Osteocyte (in vitro differentiated cells): ENCODE data around the gene CRYGS. TPM values are rescaled to one million over a fixed set of nuclear protein-coding genes. Genes with fewer than 3 reads are reported as not detected.

Experiments
- DNase-seq: peaks from one replicate; pipeline ENCODE4 v3.0.0; 2021; ENCODE audit warnings: mixed read lengths; ENCODE audit not compliant: unreplicated experiment; ENCODE audit errors: extremely low spot score
- H3K27ac Mint-ChIP-seq: one replicate; pipeline ENCODE4 v1.8.0; 2021; ENCODE audit warnings: mild to moderate bottlenecking, mixed read lengths; ENCODE audit not compliant: unreplicated experiment
- H3K27me3 Mint-ChIP-seq: one replicate; pipeline ENCODE4 v1.8.0; 2021; ENCODE audit warnings: mixed read lengths; ENCODE audit not compliant: unreplicated experiment
- H3K36me3 Mint-ChIP-seq: one replicate; pipeline ENCODE4 v1.8.0; 2021; ENCODE audit warnings: mixed read lengths; ENCODE audit not compliant: unreplicated experiment
- H3K4me1 Mint-ChIP-seq: one replicate; pipeline ENCODE4 v1.8.0; 2021; ENCODE audit warnings: mixed read lengths; ENCODE audit not compliant: unreplicated experiment
- H3K4me3 Mint-ChIP-seq: one replicate; pipeline ENCODE4 v1.8.0; 2021; ENCODE audit warnings: mild to moderate bottlenecking, moderate library complexity, mixed read lengths; ENCODE audit not compliant: unreplicated experiment
- H3K9me3 Mint-ChIP-seq: one replicate; pipeline ENCODE4 v1.8.0; 2021; ENCODE audit warnings: mixed read lengths; ENCODE audit not compliant: unreplicated experiment
- CTCF ChIP-seq: fragments of 200-600 bp; sonication (generic); IDR thresholded peaks from 2 replicates; pipeline ENCODE4 v1.5.0; 2021; ENCODE audit warnings: antibody characterized with exemption, mild to moderate bottlenecking, moderate library complexity
- total RNA-seq: library from RNA; stranded (reverse); gene quantifications from 2 replicates; pipeline ENCODE4 v1.2.1, GENCODE V29; 2021

The CRYGS gene
- total RNA-seq, 1 donor from 2014 or later: 3.9 TPM

- no peak for DNase-seq
- TF ChIP-seq CTCF: no peak
- Mint-ChIP-seq H3K9me3 (no peaks in the 10 kb centered on the region), H3K27ac (no peak overlapping the region), H3K36me3 (peaks cover 59% of the 10 kb centered on the region), H3K27me3 (no peaks in the 10 kb centered on the region), H3K4me1 (no peaks in the 10 kb centered on the region), H3K4me3 (no peak overlapping the region)
Measured at GRCh38 chr3:186580785-186581184, 36.6 kb upstream of the CRYGS start.

- Mint-ChIP-seq H3K4me1 (no peaks in the 10 kb centered on the region), H3K4me3 (no peak overlapping the region), H3K9me3 (no peaks in the 10 kb centered on the region), H3K27me3 (no peaks in the 10 kb centered on the region), H3K27ac (no peak overlapping the region), H3K36me3 (peaks cover 54% of the 10 kb centered on the region)
- DNase-seq: no peak
- no peak for TF ChIP-seq CTCF
Measured at GRCh38 chr3:186577521-186577920, 33.3 kb upstream of the CRYGS start.

- peaks cover 31% of the 10 kb centered on the region for H3K4me1 Mint-ChIP-seq
- DNase-seq: no peak
- H3K27ac Mint-ChIP-seq: peak overlapping the region; percentile 89
- H3K36me3 Mint-ChIP-seq: peaks cover 27% of the 10 kb centered on the region
- H3K27me3 Mint-ChIP-seq: no peaks in the 10 kb centered on the region
- H3K4me3 Mint-ChIP-seq: peak overlapping the region; percentile 90
- no peak for TF ChIP-seq CTCF
- H3K9me3 Mint-ChIP-seq: no peaks in the 10 kb centered on the region
Measured at GRCh38 chr3:186571644-186572013, 27.4 kb upstream of the CRYGS start.

- no peak for DNase-seq
- Mint-ChIP-seq H3K4me3 (peak overlapping the region; percentile 90), H3K27me3 (no peaks in the 10 kb centered on the region), H3K9me3 (no peaks in the 10 kb centered on the region), H3K36me3 (peaks cover 23% of the 10 kb centered on the region), H3K4me1 (peaks cover 35% of the 10 kb centered on the region), H3K27ac (peak overlapping the region; percentile 89)
- no peak for TF ChIP-seq CTCF
Measured at GRCh38 chr3:186570941-186571643, 26.9 kb upstream of the CRYGS start.

GRCh38 chr3:186570096-186570940 is 26.1 kb upstream of the CRYGS start, which contains the start of gene DNAJB11:
Gene DNAJB11 (plus strand): TSS chr3:186570720. CDS start chr3:186570898, 178 bp downstream.
- peak; percentile 99 for DNase-seq
- Mint-ChIP-seq H3K9me3 (no peaks in the 10 kb centered on the region), H3K36me3 (peaks cover 15% of the 10 kb centered on the region), H3K27me3 (no peaks in the 10 kb centered on the region), H3K27ac (peak within 1 kb of the TSS; percentile 89), H3K4me3 (peak within 1 kb of the TSS; percentile 90), H3K4me1 (peaks cover 36% of the 10 kb centered on the region)
- TF ChIP-seq CTCF: no peak
